Body of pancreas (tissue), 4 donors: Measurements from ENCODE around the gene DMBX1. TPM values are rescaled to one million over a fixed set of nuclear protein-coding genes. Genes with fewer than 3 reads are reported as not detected.

Source experiments
- ATAC-seq: fragments of 150-250 bp; one replicate; pipeline ENCODE4 v1.9.1; 2016
- DNase-seq, 4 donors: peaks; one replicate each; pipeline ENCODE4 v3.0.0-alpha.2; 2019
- H3K27ac ChIP-seq, 4 donors: fragments of 200-600 bp; sonication (generic); 1 replicate in 3 of 4; 2 replicates in 1 of 4; pipeline versions ENCODE4 v1.5.1 to v1.6.1; 2016 to 2019; ENCODE audit warnings: mild to moderate bottlenecking in 1 of 4, mixed read lengths in 1 of 4, moderate library complexity in 1 of 4
- H3K27me3 ChIP-seq, 2 donors: fragments of 200-600 bp; sonication (generic); one replicate each; pipeline ENCODE4 v1.6.0; 2016; ENCODE audit warnings: mild to moderate bottlenecking in 1 of 2
- H3K36me3 ChIP-seq, 2 donors: fragments of 200-600 bp; sonication (generic); replicated peaks in 1 of 2; 2 replicates each; pipeline ENCODE4 v1.5.1; 2016; ENCODE audit warnings: low read depth in 2 of 2; ENCODE audit not compliant: insufficient read depth in 1 of 2
- H3K4me1 ChIP-seq: fragments of 200-600 bp; sonication (generic); one replicate; pipeline ENCODE4 v1.6.0; 2016
- H3K4me3 ChIP-seq, 2 donors: fragments of 200-600 bp; sonication (generic); 1 replicate in 1 of 2; 2 replicates in 1 of 2; pipeline ENCODE4 v1.5.1; 2016 to 2019
- H3K9me3 ChIP-seq, 3 donors: fragments of 200-600 bp; sonication (generic); 1 replicate in 2 of 3; 2 replicates in 1 of 3; pipeline ENCODE4 v1.5.1; 2016
- POLR2A ChIP-seq, 3 donors: fragments of 450-650 bp; IDR thresholded peaks; one replicate each; pipeline ENCODE4 v1.6.1; 2016; ENCODE audit warnings: antibody characterized with exemption in 3 of 3, mild to moderate bottlenecking in 2 of 3
- WGBS, 2 donors: methylation state at CpG; one replicate each; pipeline ENCODE4 v1.1.5; 2017; 5-methylcytosine and 5-hydroxymethylcytosine counted together
- intact Hi-C: fragments of 100-400 bp; cut with DNase I; formaldehyde crosslinking; loops from one replicate; pipeline ENCODE4 v1.15.1; 2023
- total RNA-seq, 2 donors: library from RNA; depleted of rRNA; stranded (reverse); fragments of >200 nt; gene quantifications; one replicate each; pipeline ENCODE4 v1.1.0, GENCODE V29; 2016
- TF ChIP-seq, protein P1 (sequence below), 7 experiments: fragments of 450-650 bp in 4 of 7; fragments of 200-600 bp in 3 of 7; sonication (generic) in 3 of 7; IDR thresholded peaks; one replicate each; pipeline ENCODE4 v1.5.1; 2016 to 2019; ENCODE audit warnings: antibody characterized with exemption in 7 of 7

The DMBX1 gene
- total RNA-seq, 2 donors from 2014 or later: not detected

GRCh38 chr1:46529031-46529630 is 39.5 kb downstream of the DMBX1 start:
- no peak for TF ChIP-seq POLR2A (IDR thresholded peaks at IDR 0.05)
- TF ChIP-seq, protein P1, sequence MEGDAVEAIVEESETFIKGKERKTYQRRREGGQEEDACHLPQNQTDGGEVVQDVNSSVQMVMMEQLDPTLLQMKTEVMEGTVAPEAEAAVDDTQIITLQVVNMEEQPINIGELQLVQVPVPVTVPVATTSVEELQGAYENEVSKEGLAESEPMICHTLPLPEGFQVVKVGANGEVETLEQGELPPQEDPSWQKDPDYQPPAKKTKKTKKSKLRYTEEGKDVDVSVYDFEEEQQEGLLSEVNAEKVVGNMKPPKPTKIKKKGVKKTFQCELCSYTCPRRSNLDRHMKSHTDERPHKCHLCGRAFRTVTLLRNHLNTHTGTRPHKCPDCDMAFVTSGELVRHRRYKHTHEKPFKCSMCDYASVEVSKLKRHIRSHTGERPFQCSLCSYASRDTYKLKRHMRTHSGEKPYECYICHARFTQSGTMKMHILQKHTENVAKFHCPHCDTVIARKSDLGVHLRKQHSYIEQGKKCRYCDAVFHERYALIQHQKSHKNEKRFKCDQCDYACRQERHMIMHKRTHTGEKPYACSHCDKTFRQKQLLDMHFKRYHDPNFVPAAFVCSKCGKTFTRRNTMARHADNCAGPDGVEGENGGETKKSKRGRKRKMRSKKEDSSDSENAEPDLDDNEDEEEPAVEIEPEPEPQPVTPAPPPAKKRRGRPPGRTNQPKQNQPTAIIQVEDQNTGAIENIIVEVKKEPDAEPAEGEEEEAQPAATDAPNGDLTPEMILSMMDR (IDR thresholded peaks at IDR 0.05): no peak
- no peak overlapping the region for H3K27ac ChIP-seq
- 43 to 47% methylated on average over 4 of the region's 4 CpGs for WGBS, 2 donors
- no peaks in the 10 kb centered on the region for H3K9me3 ChIP-seq
- no peak overlapping the region for H3K4me3 ChIP-seq
- ATAC-seq: no peak
- H3K27me3 ChIP-seq: no peaks in the 10 kb centered on the region
- peaks cover 12% of the 10 kb centered on the region for H3K4me1 ChIP-seq
- no peaks in the 10 kb centered on the region for H3K36me3 ChIP-seq
- DNase-seq: no peak
- intact Hi-C loops: loop anchor here (5.0 kb wide), 1 partner anchor 52 kb away; no protein-coding TSS in a partner anchor

- WGBS, 2 donors: 43 to 48% methylated on average over 2 to 3 of the region's 3 CpGs
- no peaks in the 10 kb centered on the region for H3K9me3 ChIP-seq
- no peak for ATAC-seq
Observed at GRCh38 chr1:46530311-46530710, 40.7 kb downstream of the DMBX1 start.

GRCh38 chr1:46530791-46531409 is 41.3 kb downstream of the DMBX1 start:
- Histone ChIP-seq H3K36me3 (no peaks in the 10 kb centered on the region), H3K9me3 (no peaks in the 10 kb centered on the region), H3K4me3 (no peak overlapping the region), H3K27ac (no peak overlapping the region), H3K27me3 (no peaks in the 10 kb centered on the region), H3K4me1 (peaks cover 12% of the 10 kb centered on the region)
- intact Hi-C loops: no loop called here
- TF ChIP-seq, protein P1 (IDR thresholded peaks at IDR 0.05): no peak
- TF ChIP-seq POLR2A (IDR thresholded peaks at IDR 0.05): no peak
- ATAC-seq (no peak), DNase-seq (no peak)
- 62 to 63% methylated on average over 6 of the region's 6 CpGs for WGBS, 2 donors

More at GRCh38 chr1:46530311-46530710, 40.7 kb downstream of the DMBX1 start:
- Histone ChIP-seq H3K36me3 (no peaks in the 10 kb centered on the region), H3K27me3 (no peaks in the 10 kb centered on the region), H3K4me3 (no peak overlapping the region), H3K27ac (no peak overlapping the region), H3K4me1 (peaks cover 12% of the 10 kb centered on the region)
- intact Hi-C loops: no loop called here
- no peak for DNase-seq
- TF ChIP-seq, protein P1 (IDR thresholded peaks at IDR 0.05): no peak
- no peak for TF ChIP-seq POLR2A (IDR thresholded peaks at IDR 0.05)

GRCh38 chr1:46532095-46532494 is 42.5 kb downstream of the DMBX1 start:
- 59 to 83% methylated on average over 1 to 3 of the region's 3 CpGs for WGBS, 2 donors
- DNase-seq: no peak
- H3K27me3 ChIP-seq: no peaks in the 10 kb centered on the region

More at GRCh38 chr1:46532095-46532494, 42.5 kb downstream of the DMBX1 start:
- no peaks in the 10 kb centered on the region for H3K9me3 ChIP-seq
- intact Hi-C loops: no loop called here
- TF ChIP-seq, protein P1 (IDR thresholded peaks at IDR 0.05): no peak
- TF ChIP-seq POLR2A (IDR thresholded peaks at IDR 0.05): no peak
- H3K4me3 ChIP-seq: no peak overlapping the region
- no peak overlapping the region for H3K27ac ChIP-seq
- no peak for ATAC-seq
- H3K36me3 ChIP-seq: no peaks in the 10 kb centered on the region
- H3K4me1 ChIP-seq: peaks cover 12% of the 10 kb centered on the region
